ENCODE results near the gene SCML1.

GRCh38 chrX:17801431-17801830, 64.1 kb downstream of the SCML1 start:
- TF ChIP-seq POLR2A (IDR thresholded peaks at IDR 0.05) (no peak), EP300 (IDR thresholded peaks at IDR 0.05) (no peak)

All from upper lobe of left lung (tissue), 4 donors.